PC-9 (cell line): ENCODE results near the gene MAN1C1. TPM values are rescaled to one million over a fixed set of nuclear protein-coding genes. Genes with fewer than 3 reads are reported as not detected.

Experiments
- BruUV-seq: library from RNA; stranded (reverse); fragments of 400-500 nt; replicated peaks from 2 replicates; lab custom pipeline; 2021; lab: Mats Ljungman, UMichigan
- CTCF ChIA-PET: fragments of 300-600 bp; sonication (Branson Sonifier 250); formaldehyde crosslinking; loops from one replicate; lab custom pipeline; 2022; ENCODE audit warnings: antibody characterized with exemption; lab: Charles Lee
- POLR2A ChIA-PET: fragments of 300-600 bp; sonication (Branson Sonifier 250); formaldehyde crosslinking; loops from one replicate; lab custom pipeline; 2022; ENCODE audit warnings: antibody characterized with exemption; ENCODE audit not compliant: unreplicated experiment; lab: Charles Lee
- DNase-seq, 2 experiments: peaks; one replicate each; pipeline versions ENCODE4 v3.0.0 to v3.0.0-alpha.2; 2015 to 2022; ENCODE audit warnings: mixed read lengths in 1 of 2
- H2AFZ ChIP-seq: fragments of 200-600 bp; sonication (generic); 2 replicates; pipeline ENCODE4 v1.8.1; 2017; ENCODE audit warnings: antibody characterized with exemption
- H3F3A ChIP-seq: fragments of 200-600 bp; sonication (generic); 2 replicates; pipeline ENCODE4 v1.8.1; 2017; ENCODE audit warnings: antibody characterized with exemption, mild to moderate bottlenecking, low read depth; ENCODE audit not compliant: insufficient read depth
- H3K27ac ChIP-seq: fragments of 200-600 bp; sonication (generic); 2 replicates; pipeline ENCODE4 v1.6.1; 2016; ENCODE audit warnings: mixed run types
- H3K27me3 ChIP-seq: fragments of 200-600 bp; sonication (generic); 2 replicates; pipeline ENCODE4 v1.6.1; 2016; ENCODE audit warnings: low read depth, mixed run types; ENCODE audit not compliant: insufficient read depth
- H3K36me3 ChIP-seq: fragments of 200-600 bp; sonication (generic); 2 replicates; pipeline ENCODE4 v1.6.1; 2016; ENCODE audit warnings: low read depth, mixed run types
- H3K4me1 ChIP-seq: fragments of 200-600 bp; sonication (generic); replicated peaks from 2 replicates; pipeline ENCODE4 v1.6.1; 2016; ENCODE audit warnings: mixed run types; ENCODE audit not compliant: insufficient read depth
- H3K4me2 ChIP-seq: fragments of 200-600 bp; sonication (generic); 2 replicates; pipeline ENCODE4 v1.6.1; 2017; ENCODE audit warnings: mixed run types
- H3K4me3 ChIP-seq: fragments of 200-600 bp; sonication (generic); 2 replicates; pipeline ENCODE4 v1.6.1; 2016; ENCODE audit warnings: mixed run types
- H3K79me2 ChIP-seq: fragments of 200-600 bp; sonication (generic); 2 replicates; pipeline ENCODE4 v1.6.1; 2017; ENCODE audit warnings: low read depth, mixed run types
- H3K9me2 ChIP-seq: fragments of 200-600 bp; sonication (generic); 2 replicates; pipeline ENCODE4 v1.8.1; 2017; ENCODE audit warnings: mild to moderate bottlenecking; ENCODE audit not compliant: insufficient read depth
- H3K9me3 ChIP-seq: fragments of 200-600 bp; sonication (generic); 2 replicates; pipeline ENCODE4 v1.8.1; 2016; ENCODE audit warnings: low read depth; ENCODE audit not compliant: insufficient read depth
- H4K20me1 ChIP-seq: fragments of 200-600 bp; sonication (generic); 2 replicates; pipeline ENCODE4 v1.8.1; 2017; ENCODE audit not compliant: insufficient read depth
- CTCF ChIP-seq: fragments of 200-600 bp; sonication (generic); conservative IDR thresholded peaks from 2 replicates; pipeline ENCODE4 v1.6.1; 2017; ENCODE audit warnings: mixed run types, antibody characterized with exemption, mild to moderate bottlenecking, moderate library complexity
- EZH2 ChIP-seq: fragments of 200-600 bp; sonication (generic); IDR thresholded peaks from 2 replicates; pipeline ENCODE4 v1.8.0; 2017; ENCODE audit warnings: antibody characterized with exemption, low read depth
- intact Hi-C: fragments of 100-400 bp; cut with micrococcal nuclease; formaldehyde crosslinking; loops from one replicate; pipeline ENCODE4 v1.10.0; 2022; ENCODE audit not compliant: unreplicated experiment
- total RNA-seq: library from RNA; stranded (reverse); gene quantifications from 2 replicates; pipeline ENCODE4 v1.2.3, GENCODE V29; 2021

The MAN1C1 gene
- total RNA-seq, 1 experiment from 2014 or later, result 0.41 TPM

- TF ChIP-seq CTCF (no peak), EZH2 (no peak)
- ChIA-PET POLR2A (no interaction called here), CTCF (interaction anchor here (0.6 to 0.7 kb wide), 2 partner anchors 78 to 507 kb away, joined by 4 read pairs; no protein-coding TSS in a partner anchor)
- no peak overlapping the region for H3K27ac ChIP-seq
- H3K9me2 ChIP-seq, result no peaks in the 10 kb centered on the region
- H3K9me3 ChIP-seq, result no peaks in the 10 kb centered on the region
- H3K79me2 ChIP-seq, result no peaks in the 10 kb centered on the region
- no peaks in the 10 kb centered on the region for H3K36me3 ChIP-seq
- no peak overlapping the region for H3K4me3 ChIP-seq
- intact Hi-C loops, result loop anchor here (10.0 kb wide), 1 partner anchor 90 kb away; no protein-coding TSS in a partner anchor
- DNase-seq, result no peak
- no TSS peak for BruUV-seq
- no peaks in the 10 kb centered on the region for H3K27me3 ChIP-seq
- no peaks in the 10 kb centered on the region for H3F3A ChIP-seq
- H3K4me1 ChIP-seq, result no peaks in the 10 kb centered on the region
- H3K4me2 ChIP-seq, result no peak overlapping the region
- no peaks in the 10 kb centered on the region for H4K20me1 ChIP-seq
- no peak overlapping the region for H2AFZ ChIP-seq
These were observed 177.7 kb downstream of the MAN1C1 start for GRCh38 chr1:25794325-25794724.

- Histone ChIP-seq H3K79me2 (no peaks in the 10 kb centered on the region), H3K27ac (no peak overlapping the region), H3K9me3 (no peaks in the 10 kb centered on the region), H3K4me3 (no peak overlapping the region), H3K27me3 (no peaks in the 10 kb centered on the region), H3K4me2 (no peak overlapping the region), H3K9me2 (no peaks in the 10 kb centered on the region), H3F3A (no peaks in the 10 kb centered on the region), H2AFZ (no peak overlapping the region), H3K36me3 (no peaks in the 10 kb centered on the region), H3K4me1 (no peaks in the 10 kb centered on the region), H4K20me1 (no peaks in the 10 kb centered on the region)
- intact Hi-C loops, result loop anchor here (5.0 to 10.0 kb wide), 2 partner anchors 90 to 273 kb away; no protein-coding TSS in a partner anchor
- ChIA-PET POLR2A (no interaction called here), CTCF (interaction anchor here (0.7 kb wide), 1 partner anchor 79 kb away, joined by 4 read pairs; no protein-coding TSS in a partner anchor)
- BruUV-seq, result no TSS peak
- TF ChIP-seq CTCF (no peak), EZH2 (no peak)
- DNase-seq, result no peak
These were observed 178.6 kb downstream of the MAN1C1 start for GRCh38 chr1:25795211-25795610.

GRCh38 chr1:25795946-25796810 is 179.6 kb downstream of the MAN1C1 start:
- H4K20me1 ChIP-seq, result no peaks in the 10 kb centered on the region
- no peak overlapping the region for H2AFZ ChIP-seq
- TF ChIP-seq CTCF (no peak), EZH2 (no peak)
- no peak overlapping the region for H3K27ac ChIP-seq
- H3K36me3 ChIP-seq, result no peaks in the 10 kb centered on the region
- no peaks in the 10 kb centered on the region for H3K79me2 ChIP-seq
- no peak overlapping the region for H3K4me2 ChIP-seq
- no TSS peak for BruUV-seq
- intact Hi-C loops, result loop anchor here (2.0 to 10.0 kb wide), 5 partner anchors 91 to 291 kb away; no protein-coding TSS in a partner anchor
- ChIA-PET CTCF (no interaction called here), POLR2A (no interaction called here)
- no peaks in the 10 kb centered on the region for H3K9me3 ChIP-seq
- DNase-seq, result no peak
- no peak overlapping the region for H3K4me3 ChIP-seq
- no peaks in the 10 kb centered on the region for H3K9me2 ChIP-seq
- no peaks in the 10 kb centered on the region for H3K4me1 ChIP-seq
- no peaks in the 10 kb centered on the region for H3F3A ChIP-seq
- H3K27me3 ChIP-seq, result no peaks in the 10 kb centered on the region
